Osteoblast (primary cell): Measurements from ENCODE around the gene NDUFA9. TPM values are rescaled to one million over a fixed set of nuclear protein-coding genes. Genes with fewer than 3 reads are reported as not detected.

Experiments
- DNase-seq: peaks from one replicate; pipeline ENCODE4 v3.0.0; 2011; ENCODE audit warnings: low spot score, mixed read lengths; ENCODE audit not compliant: insufficient read length; ENCODE audit errors: missing footprints
- H2AFZ ChIP-seq: 2 replicates; pipeline ENCODE4 v1.6.0; 2011; ENCODE audit warnings: mild to moderate bottlenecking, low read length
- H3K27ac ChIP-seq: 2 replicates; pipeline ENCODE4 v1.5.1; 2011; ENCODE audit warnings: mild to moderate bottlenecking, low read depth, low read length, moderate library complexity
- H3K27me3 ChIP-seq: 2 replicates; pipeline ENCODE4 v1.6.0; 2012; ENCODE audit warnings: mild to moderate bottlenecking, control low read depth, inconsistent platforms, low read length, moderate library complexity; ENCODE audit not compliant: insufficient read depth
- H3K36me3 ChIP-seq: 2 replicates; pipeline ENCODE4 v1.5.1; 2011; ENCODE audit warnings: mild to moderate bottlenecking, low read length, control low read depth, moderate library complexity; ENCODE audit not compliant: insufficient read depth
- H3K4me1 ChIP-seq: 2 replicates; pipeline ENCODE4 v1.5.1; 2011; ENCODE audit warnings: mild to moderate bottlenecking, low read length, control low read depth, moderate library complexity; ENCODE audit not compliant: insufficient read depth
- H3K4me2 ChIP-seq: 2 replicates; pipeline ENCODE4 v1.6.0; 2011; ENCODE audit warnings: mild to moderate bottlenecking, low read length; ENCODE audit not compliant: insufficient read depth
- H3K4me3 ChIP-seq: fragments of 200-600 bp; sonication (generic); 3 replicates; pipeline ENCODE4 v1.5.1; 2012; ENCODE audit warnings: mild to moderate bottlenecking, low read length, inconsistent platforms; ENCODE audit not compliant: insufficient read depth
- H3K79me2 ChIP-seq: 2 replicates; pipeline ENCODE4 v1.6.0; 2012; ENCODE audit warnings: mild to moderate bottlenecking, low read length, control low read depth, inconsistent platforms; ENCODE audit not compliant: insufficient read depth
- H3K9me3 ChIP-seq: 2 replicates; pipeline ENCODE4 v1.5.1; 2011; ENCODE audit warnings: low read depth, low read length, control low read depth
- H4K20me1 ChIP-seq: 2 replicates; pipeline ENCODE4 v1.6.0; 2012; ENCODE audit warnings: mild to moderate bottlenecking, low read length, control low read depth; ENCODE audit not compliant: insufficient read depth
- CTCF ChIP-seq: IDR thresholded peaks from 2 replicates; pipeline ENCODE4 v1.5.1; 2011; ENCODE audit warnings: mild to moderate bottlenecking, low read depth, low read length, moderate library complexity; ENCODE audit errors: extremely low read depth
- total RNA-seq: library from RNA; depleted of rRNA; stranded (reverse); fragments of >200 nt; gene quantifications from 2 replicates; pipeline ENCODE4 v1.2.3, GENCODE V29; 2012

The NDUFA9 gene
- total RNA-seq, 1 donor = 29.0 TPM

GRCh38 chr12:4621511-4621910 is 27.4 kb upstream of the NDUFA9 start:
- Histone ChIP-seq H3K4me2 (no peak overlapping the region), H3K27ac (no peak overlapping the region), H3K4me1 (no peaks in the 10 kb centered on the region), H3K79me2 (no peaks in the 10 kb centered on the region), H3K9me3 (no peaks in the 10 kb centered on the region), H4K20me1 (no peaks in the 10 kb centered on the region), H3K36me3 (no peaks in the 10 kb centered on the region), H3K4me3 (no peak overlapping the region), H2AFZ (no peak overlapping the region), H3K27me3 (no peaks in the 10 kb centered on the region)
- DNase-seq = no peak
- TF ChIP-seq CTCF = no peak

- no peak for DNase-seq
These were observed 22.4 kb upstream of the NDUFA9 start for GRCh38 chr12:4626543-4626942.

GRCh38 chr12:4628406-4628805 is 20.5 kb upstream of the NDUFA9 start:
- Histone ChIP-seq H3K9me3 (no peaks in the 10 kb centered on the region), H3K4me1 (no peaks in the 10 kb centered on the region), H3K27ac (no peak overlapping the region), H3K27me3 (peaks cover 3% of the 10 kb centered on the region), H4K20me1 (no peaks in the 10 kb centered on the region), H2AFZ (no peak overlapping the region), H3K4me2 (no peak overlapping the region), H3K36me3 (no peaks in the 10 kb centered on the region), H3K79me2 (no peaks in the 10 kb centered on the region), H3K4me3 (no peak overlapping the region)
- no peak for TF ChIP-seq CTCF
- no peak for DNase-seq

More at GRCh38 chr12:4626543-4626942, 22.4 kb upstream of the NDUFA9 start:
- no peak overlapping the region for H3K4me2 ChIP-seq
- H3K4me1 ChIP-seq = no peaks in the 10 kb centered on the region
- H2AFZ ChIP-seq = no peak overlapping the region
- no peak overlapping the region for H3K4me3 ChIP-seq
- no peaks in the 10 kb centered on the region for H3K9me3 ChIP-seq
- TF ChIP-seq CTCF = no peak
- no peaks in the 10 kb centered on the region for H3K36me3 ChIP-seq
- no peaks in the 10 kb centered on the region for H3K79me2 ChIP-seq
- peaks cover 3% of the 10 kb centered on the region for H3K27me3 ChIP-seq
- H3K27ac ChIP-seq = no peak overlapping the region
- H4K20me1 ChIP-seq = no peaks in the 10 kb centered on the region

GRCh38 chr12:4630262-4630661 is 18.7 kb upstream of the NDUFA9 start:
- no peaks in the 10 kb centered on the region for H4K20me1 ChIP-seq
- no peak for DNase-seq
- no peak for TF ChIP-seq CTCF
- no peaks in the 10 kb centered on the region for H3K36me3 ChIP-seq
- no peak overlapping the region for H3K27ac ChIP-seq
- H3K4me1 ChIP-seq = no peaks in the 10 kb centered on the region
- no peaks in the 10 kb centered on the region for H3K9me3 ChIP-seq
- H3K27me3 ChIP-seq = peaks cover 3% of the 10 kb centered on the region
- no peak overlapping the region for H2AFZ ChIP-seq
- H3K4me3 ChIP-seq = no peak overlapping the region
- H3K79me2 ChIP-seq = no peaks in the 10 kb centered on the region
- no peak overlapping the region for H3K4me2 ChIP-seq
